CD4-positive, alpha-beta T cell treated with Interleukin-6 at 100 ng/mL for 8 hours (primary cell): ENCODE data around the gene FOXL2.
"Not testable (repeated sequence)": the region's sequence is repeated elsewhere in the genome, so short reads cannot be mapped to it uniquely, and the experiment has no call there.

ENCODE experiments used
- DNase-seq: peaks from one replicate; pipeline ENCODE4 v3.0.0-alpha.2; 2020; ENCODE audit warnings: mixed read lengths, low spot score

FOXL2 gene

DNA sequence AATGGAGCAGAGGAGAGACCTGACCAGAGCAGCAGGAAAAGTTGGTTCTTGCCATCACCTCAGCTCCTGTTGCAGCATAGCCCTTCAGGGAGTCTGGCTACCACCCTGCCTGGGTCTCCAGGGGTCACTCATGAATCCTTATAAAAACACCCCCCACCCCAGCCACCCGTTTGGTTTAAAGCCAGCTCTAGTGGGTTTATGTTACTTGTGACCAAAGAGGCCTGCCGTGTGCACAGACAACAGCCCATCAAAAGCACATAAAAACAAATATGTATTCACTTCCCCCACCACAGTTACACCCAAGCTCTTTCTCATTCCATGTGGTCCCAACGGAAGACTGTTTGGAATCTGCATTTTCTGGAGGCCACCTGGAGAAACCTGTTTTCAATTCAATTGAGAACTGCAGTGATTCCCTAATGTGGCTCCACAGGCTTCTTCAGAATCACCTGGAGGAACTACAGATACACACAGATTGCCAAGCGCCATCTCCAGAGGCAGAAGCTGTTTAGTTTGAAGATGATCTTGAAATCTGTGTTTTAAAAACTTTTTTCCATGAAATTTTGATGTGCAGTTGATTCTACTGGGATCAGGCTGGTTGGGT lies 13.8 kb downstream of the FOXL2 start:
- DNase-seq: no peak

DNA sequence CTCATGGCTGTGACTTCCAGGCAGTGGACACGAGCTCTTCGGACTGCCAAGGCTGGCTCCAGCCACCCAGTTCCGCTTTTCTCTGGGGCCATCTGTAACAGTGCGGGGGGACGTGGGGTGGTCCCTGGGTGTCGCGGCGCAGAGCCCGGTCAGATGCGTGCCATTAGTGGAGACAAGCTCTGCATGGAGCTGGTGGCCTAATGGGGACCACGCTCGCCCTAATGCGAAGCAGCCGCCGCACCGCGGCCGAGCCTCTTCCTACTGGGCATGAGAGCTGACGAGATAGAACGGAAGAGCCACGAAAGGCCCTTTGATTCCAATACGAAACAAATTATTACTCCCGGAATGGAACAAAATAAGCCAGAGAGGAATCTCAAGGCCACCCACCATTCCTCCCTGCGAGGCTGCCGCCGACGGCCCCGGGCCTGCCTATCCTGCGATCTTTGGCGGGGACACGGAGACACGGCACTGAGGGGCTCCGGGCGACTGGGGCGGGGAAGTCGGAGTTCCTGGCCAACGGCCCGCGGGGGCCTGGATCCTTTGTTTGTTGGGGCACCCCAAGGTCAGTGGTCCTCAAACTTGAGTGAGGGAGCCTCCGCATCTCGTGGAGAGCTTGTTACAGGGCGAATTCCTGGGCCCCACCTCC lies 18.1 kb downstream of the FOXL2 start:
- DNase-seq: no peak

DNA sequence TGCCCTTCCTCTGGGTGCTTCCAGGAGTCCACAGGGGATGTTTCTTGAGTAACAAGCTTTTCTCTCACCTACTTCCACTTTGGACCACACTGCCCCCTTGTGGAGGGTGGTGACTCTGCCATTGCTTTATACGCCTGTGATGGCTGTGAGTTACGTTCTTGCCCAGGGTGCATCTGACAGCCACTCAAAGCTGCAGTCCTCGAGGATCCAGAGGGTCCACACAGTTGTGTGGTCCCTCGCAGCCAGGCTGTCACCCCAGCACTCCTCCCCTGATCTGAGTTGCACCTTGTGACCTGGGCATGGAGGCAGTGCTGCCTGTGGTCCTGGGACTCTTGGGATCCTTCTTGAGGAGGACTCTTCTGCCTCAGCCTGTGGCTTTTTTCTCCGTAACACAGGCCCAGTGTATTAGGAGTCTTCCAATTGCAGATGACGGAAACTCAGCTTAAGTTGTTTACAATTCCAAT lies 23.4 kb downstream of the FOXL2 start:
- DNase-seq: peak; percentile 80

DNA sequence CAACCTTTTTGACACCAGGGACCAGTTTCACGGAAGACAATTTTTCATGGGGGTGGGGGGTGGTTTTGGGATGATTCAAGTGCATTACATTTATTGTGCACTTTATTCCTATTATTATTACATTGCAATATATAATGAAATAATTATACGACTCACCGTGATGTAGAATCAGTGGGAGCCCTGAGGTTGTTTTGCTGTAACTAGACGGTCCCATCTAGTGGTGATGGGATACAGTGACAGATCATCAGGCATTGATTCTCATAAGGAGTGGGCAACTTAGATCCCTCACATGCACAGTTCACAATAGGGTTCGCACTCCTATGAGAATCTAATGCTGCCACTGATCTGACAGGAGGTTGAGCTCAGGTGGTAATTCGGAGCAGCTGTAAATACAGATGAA lies 24.5 kb downstream of the FOXL2 start:
- DNase-seq: not testable (repeated sequence)

DNA sequence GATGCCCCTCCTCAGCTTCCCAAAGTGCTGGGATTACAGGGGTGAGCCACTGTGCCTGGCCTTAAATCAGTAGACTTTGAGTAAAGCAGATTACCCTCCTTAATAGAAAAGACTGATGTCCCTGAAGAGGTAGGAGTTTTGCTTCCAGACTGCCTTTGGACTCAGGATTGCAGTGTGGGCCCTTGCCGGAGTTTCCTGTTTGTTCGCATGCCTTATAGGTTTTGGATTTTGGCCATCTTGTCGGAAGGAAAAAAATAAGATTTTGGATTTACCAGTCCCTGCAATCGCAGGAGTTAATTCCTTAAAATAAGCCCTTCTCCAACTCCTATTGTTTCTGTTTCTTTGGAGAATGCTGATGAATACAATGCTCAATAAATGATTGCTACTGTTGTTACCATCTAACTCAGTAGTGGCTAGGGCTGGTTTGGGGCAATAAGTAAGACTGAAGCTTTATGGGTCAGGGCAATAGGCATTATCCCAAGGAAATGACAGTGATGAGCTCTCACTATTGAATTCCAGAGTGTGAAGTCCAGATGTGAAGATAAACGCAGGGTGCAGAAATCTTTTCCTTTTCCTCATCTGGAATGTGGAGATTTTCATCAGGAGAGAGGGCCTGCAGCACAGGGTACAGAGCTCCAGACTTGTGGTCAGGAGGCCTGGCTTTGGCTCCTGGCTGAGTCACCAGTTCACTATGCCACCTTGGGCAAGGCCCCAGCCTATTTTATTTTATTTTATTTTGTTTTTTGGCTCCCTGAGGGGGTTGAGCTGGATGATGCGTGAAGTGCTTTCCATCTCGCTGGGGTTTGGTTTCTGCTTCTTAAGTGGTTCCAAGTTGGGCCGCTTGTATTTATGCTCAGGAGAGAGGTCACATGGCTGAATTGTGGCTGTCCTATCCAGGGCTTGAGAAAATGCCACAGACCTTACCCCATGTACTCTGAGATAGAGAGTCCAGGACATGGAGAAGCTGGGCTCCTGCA lies 25.3 kb downstream of the FOXL2 start:
- no peak for DNase-seq

DNA sequence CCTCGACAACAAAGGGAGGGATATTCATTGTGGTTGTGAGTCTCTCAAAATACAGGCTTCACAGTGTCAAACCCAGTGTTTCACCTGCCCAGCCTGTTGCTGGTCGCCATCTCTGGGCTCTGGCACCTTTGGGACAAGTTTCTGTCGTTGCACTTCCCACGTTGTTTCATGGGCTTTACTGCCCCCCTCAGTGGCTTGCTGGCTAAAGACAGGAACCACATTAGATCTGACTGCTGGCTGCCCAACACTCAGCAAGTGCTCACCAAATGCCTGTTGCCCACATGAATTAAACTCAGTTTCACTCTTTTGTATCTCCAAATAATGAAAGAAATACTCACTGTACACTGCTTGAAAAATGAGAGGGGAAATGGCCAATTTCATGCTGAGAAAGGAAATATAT lies 27.6 kb downstream of the FOXL2 start:
- DNase-seq: no peak

DNA sequence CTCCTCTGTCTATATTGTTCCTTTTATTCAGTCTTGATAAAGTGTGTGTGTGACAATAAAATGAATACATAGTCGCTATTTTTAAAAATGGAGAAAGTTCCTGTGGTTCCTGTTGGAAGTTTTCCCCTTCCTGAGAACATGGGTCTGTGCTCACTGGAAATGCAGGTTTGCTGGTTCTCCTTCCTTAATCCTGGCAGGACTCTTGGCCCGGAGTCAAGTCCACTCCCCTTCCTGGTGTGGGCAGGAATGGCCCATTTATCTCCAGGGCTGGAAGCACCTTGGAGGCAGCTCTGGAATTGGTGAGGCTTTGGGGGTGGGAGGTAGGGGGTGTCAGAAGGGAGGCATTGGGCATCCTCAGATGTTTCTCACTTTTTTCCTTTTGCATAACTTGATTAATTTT lies 30.1 kb downstream of the FOXL2 start:
- DNase-seq: no peak

DNA sequence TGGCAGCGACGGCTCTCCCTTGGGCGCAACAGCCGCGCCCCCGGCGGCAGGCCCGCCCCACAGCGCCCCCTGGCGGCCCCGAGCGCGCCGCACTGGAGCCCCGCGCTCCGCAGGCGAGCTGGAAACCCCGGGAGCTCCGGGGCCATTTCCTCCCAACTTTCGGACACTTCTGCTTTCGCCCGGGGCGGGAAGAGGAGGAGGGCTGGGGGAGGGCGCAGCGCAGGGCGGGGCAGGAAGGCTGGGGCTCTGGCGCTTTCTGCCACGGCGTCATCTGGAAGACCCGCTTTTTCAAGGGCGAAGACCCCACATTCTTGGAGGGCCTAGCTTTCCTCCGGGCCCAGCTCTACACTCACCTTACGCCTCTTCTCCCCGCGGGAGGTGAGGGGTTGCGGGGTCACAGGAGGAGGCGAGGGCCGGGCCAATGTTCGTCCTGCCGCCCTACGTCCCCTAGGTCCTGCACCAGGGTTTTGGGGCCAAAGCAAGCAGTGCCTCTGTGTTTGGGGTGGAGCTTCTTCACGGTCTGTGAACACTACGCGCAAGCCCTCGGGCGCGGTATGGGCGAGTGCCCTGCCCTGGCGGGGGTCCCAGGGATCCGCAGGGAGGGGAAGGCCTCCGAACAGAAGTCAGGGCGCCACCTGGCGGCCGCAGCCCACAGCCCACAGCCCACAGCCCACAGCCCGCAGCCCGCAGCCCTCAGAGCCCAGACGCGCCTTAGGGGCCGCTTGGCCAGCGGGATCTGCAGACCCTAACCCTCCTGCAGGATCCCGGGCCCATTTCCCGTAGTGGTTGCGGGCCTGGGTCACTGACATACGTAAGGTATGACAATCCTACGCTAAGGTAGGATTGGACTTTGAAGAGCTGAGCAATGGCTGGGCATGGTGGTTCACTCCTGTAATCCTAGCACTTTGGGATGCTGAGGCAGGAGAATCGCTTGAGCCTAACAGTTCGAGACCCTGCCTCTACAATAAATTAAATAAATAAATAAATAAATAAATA lies 31.1 kb downstream of the FOXL2 start:
- DNase-seq: peak; percentile 74

DNA sequence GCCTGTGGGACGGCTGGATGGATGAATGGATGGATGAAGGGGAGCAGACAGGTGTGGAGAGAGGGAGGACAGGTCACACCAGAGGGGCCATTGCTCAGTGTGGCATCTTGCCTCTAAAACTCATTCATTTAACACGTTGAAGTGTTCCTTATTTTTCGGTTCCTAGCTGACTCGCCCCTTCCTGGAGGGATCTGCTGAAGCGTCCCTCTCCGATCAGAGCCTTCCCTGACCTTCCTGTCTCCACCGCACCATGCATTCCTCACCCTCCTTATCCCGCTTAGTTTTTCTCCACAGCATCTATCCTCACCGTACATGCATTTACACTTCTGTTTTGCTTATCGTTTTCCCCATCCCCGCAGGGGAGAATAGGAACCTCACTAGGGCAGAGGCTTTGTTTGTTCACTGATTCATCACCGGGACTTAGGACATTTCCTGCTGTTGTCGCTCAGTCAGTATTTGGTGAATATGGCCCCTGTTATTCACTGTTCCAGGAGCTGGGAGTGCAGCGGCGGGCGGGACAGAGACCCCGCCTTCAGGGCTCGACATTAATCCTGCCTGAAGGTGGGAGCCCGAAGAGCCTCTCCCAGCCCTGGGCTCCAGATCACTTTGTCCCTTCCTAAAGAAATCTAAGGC lies 32.0 kb downstream of the FOXL2 start:
- no peak for DNase-seq

DNA sequence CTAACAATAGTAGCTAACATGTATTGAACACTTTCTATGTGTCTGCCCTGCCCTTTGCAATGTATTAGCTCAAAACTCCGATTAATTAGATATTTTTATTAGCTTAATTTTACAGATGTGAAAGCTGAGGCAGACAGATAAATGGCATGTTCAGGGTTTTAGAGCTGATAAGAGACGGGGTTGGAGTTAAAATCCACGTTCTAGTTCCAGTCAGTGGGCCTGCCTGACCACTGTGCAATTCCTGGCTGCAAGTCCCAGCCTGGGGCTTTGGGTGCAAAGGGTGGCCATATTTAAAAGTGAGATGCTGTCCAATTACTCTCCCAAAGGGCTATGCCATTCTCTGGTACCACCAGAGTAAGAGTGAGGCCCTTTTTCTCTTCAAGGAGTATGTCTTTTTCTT lies 33.2 kb downstream of the FOXL2 start:
- no peak for DNase-seq

DNA sequence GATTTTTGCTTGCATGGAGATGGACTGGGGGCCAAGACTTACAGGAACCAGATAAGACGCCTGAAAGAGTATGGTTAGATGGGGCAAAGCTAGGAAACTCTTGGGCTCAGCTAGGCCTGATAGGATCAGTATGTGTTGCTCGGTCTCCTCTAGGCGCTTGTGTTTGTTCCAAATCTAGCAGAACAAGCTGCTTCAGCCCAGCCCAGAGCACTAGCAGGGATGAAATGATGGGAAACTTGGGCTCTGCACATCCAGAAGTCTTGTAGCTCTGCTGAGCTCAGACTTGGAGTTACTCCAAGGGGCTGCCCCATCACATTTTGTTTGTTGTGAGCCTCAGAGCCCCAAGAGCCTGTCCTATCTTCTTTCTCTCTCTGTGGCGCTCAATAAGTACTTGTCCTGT lies 34.7 kb downstream of the FOXL2 start:
- DNase-seq: no peak

DNA sequence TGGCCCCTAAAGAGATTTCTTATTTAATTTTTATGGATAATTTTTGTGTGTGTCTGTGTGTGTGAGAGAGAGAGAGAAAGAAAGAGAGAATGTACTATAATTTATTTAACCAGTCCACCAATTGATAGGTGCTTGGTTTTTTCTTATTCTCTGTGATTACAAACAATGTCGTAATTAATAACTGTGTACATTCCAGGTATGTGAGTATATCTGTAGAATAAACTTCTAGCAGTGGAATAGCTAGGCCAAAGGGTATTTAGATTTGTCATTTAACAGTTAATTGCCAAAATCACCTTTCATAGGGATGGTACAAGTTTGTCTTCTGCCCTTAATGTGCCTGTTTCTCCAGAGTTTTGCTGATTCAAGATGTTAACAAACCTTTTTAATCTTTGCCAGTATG lies 35.3 kb downstream of the FOXL2 start:
- no peak for DNase-seq

DNA sequence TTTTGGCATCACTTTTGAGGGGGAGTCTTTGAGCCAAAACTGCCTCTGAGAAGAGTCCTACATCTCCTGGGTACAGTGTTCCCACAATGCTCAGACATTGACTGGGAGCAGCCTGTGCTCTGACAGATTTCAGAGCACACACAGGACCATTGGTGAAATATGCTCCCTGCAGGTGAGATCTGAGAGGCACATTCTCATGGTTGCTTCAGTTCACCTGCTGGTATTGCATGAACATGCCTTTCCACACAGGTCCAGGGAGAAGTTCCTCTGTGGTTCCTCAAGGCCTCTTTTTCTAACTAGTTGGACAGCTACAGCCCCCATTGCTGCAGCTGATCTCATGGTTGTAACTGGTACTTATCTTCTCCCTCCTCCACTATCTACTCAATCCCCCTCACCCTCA lies 37.0 kb downstream of the FOXL2 start:
- DNase-seq: no peak

DNA sequence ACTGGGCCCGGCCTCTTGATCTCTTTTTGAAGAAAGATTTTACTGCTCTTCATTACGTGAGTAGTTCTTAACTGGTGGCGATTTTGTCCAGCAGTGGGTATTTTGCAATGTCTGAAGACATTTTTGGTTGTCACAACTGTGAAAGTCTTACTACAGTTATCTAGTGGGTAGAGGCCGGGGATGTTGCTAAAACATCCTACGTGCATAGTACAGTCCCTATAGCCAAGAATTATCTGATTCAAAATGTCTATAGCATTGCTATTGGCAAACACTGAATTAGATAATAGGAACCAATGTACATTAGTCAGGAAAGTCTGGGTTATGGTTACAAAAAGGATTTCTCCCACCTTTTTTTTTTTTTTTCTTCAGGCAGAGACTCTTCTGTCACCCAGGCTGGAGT lies 38.1 kb downstream of the FOXL2 start:
- no peak for DNase-seq

DNA sequence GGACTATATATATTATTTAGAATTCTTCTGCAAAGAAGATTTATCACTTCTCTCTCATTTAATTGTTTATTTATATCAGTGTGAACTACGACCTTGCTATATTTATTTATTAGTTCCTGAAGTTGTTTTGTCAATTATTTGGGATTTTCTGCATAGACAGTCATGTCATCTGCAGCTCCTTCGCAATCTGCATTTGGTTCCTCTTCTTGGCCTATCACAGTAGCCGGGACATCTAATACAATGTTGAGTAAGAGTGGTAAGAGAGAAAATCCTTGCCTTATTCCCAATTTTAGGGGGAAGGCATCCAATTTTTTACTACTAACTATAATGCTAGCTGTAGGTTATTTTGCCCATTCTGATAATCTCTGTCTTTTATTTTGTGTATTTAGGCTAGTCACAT lies 39.4 kb downstream of the FOXL2 start:
- DNase-seq: no peak

DNA sequence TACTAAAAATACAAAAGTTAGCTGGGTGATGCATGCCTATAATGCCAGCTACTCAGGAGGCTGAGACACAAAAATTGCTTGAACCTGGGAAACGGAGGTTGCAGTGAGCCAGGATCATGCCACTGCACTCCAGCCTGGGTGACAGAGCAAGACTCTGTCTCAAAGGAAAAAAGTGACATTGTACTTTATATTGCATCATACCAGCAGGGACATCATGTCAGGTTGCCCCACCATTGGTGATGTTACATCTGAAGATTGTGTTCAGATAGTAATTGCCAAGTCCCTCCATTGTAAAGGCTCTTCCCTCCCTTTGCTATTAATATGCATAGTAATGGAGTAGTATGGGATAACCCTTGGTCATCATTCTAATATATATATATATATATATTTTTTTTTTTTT lies 44.8 kb downstream of the FOXL2 start:
- DNase-seq: no peak

DNA sequence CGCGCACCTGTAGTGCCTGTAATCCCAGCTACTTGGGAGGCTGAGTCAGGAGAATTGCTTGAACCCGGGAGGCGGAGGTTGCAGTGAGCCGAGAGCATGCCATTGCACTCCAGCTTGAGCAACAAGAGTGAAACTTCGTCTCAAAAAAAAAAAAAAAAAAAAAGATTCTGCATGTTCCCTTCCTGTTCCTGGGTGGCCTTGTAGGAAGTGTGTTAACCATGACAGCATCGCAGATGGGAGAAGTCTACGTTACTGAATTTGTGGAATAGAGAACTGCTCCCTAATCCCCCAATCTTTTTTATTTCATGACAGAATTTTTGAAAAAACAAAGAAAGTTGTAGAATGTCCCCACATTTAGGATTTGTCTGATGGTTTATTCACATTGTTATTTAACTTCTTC lies 45.4 kb downstream of the FOXL2 start:
- DNase-seq: no peak

DNA sequence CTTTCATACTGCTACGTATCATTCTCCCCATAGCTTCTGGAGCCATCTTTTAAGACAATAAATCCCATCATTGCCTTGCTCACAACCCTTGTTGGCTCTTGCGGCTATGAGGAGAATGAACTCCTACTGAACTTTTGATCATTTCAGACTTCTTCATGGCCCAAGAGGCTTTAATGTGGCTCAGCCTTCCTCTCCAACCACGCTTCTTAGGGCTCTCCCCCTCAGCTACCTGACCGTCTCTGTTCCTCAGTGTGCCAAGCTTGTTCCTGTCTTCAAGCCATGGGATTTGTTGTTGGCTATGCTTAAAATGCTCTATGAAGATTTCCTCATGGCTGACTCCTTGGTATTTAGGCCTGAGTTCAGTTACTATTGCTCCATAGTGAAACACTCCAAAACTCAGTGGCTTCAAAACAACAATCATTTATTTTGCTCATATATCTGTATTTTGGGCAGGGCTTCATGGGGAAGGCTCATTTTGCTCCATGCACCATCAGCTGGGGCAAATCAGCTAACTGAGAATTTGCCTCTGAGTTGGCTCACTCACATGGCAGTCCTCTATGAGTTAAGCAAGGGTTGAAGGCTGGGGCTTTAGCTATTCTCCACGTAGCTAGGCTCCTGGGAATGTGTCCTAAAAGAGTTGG lies 47.5 kb downstream of the FOXL2 start:
- no peak for DNase-seq

DNA sequence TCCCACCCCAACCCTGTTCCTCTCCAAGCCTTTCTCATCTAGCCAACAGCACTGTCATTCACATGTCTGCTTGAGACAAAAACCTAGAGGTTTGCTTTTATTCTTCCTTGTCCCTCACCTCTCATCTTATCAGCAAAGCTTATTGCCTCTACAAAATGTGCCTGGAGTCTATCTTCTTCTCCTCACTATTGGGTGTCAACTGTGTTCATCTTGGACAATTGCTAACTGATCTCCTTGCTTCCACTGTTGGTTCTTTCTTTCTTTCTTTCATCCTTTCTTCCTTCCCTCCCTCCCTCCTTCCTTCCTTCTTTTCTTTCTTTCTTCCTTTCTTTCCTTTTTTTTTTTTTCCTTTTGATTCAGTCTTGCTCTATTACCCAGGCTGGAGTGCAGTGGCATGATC lies 48.2 kb downstream of the FOXL2 start:
- no peak for DNase-seq

DNA sequence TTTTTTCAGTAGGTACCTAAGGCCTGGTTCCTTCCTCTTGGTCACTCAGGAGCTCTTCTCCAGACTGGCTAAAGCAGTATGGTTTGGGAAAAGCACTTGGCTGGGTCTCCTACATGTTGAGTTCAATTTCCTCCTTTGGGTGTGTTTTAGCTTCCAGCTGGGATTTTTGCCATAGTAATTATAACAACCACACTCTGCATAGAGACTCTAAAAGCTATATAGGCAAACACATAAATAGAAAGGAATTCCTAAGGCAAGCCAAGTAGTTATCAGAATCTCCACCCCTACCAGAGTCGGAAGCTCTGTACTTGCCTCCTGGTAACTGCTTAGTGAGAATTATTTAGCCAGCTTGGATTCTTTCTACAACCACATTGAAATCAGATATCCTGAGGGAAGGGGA lies 48.6 kb downstream of the FOXL2 start:
- DNase-seq: no peak
